ENCODE results near the gene DNM2.
A peak's percentile ranks its signal among the peaks of the same experiment; 100 is the strongest.

Gene DNM2

DNA sequence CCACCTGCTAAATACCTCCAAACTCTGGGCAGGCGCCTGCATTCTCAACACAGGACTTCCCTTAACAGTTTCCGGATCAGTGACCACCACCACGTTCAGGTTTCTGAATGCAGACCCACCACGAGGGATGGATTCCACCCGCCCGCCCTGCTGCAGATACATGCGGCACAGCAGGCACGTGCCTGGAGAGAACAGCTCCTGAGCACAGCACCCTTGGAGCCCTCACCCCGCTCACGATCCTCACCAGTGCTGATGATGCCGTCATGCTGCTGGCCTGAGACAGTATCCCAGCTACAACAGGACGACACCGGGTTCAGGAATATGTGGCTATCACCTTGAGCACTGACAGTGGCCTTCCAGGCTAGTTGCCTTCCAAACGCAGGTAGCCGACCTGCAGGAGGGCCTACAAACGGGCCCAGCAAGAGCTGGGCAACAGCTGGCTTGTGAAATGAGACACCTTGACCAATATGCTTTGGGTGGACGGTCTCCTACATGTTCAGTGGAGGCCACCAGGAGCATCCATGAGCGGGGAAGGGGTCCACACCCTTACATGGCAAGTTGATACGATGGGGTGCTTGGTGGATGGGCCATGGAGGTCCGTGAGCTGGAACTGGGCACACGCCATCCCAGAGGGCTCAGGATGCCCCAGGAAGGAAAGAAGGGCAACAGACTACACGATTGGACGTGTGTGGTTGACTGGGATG, 26.5 kb upstream of the DNM2 start:
- no peak for DNase-seq

DNA sequence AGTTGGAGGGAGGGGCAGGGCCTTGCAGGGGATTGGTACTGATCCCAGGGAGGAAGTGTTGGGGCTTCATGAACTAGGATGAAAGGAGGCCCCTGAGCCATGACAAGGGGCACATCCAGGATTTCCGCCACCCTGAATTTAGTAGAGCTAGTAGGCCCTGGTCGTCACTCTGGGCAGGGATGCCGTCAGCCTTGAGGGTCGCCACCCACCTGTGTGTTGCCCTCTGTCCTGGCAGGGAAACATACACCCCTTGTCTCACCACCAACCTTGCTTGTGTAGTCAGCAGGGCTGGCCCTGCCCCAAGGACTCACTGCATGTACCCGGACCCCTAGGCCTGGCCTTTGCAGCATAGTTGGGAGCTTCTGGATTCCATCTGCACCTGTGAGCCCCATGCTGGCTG, 26.0 kb upstream of the DNM2 start:
- DNase-seq, result no peak

DNA sequence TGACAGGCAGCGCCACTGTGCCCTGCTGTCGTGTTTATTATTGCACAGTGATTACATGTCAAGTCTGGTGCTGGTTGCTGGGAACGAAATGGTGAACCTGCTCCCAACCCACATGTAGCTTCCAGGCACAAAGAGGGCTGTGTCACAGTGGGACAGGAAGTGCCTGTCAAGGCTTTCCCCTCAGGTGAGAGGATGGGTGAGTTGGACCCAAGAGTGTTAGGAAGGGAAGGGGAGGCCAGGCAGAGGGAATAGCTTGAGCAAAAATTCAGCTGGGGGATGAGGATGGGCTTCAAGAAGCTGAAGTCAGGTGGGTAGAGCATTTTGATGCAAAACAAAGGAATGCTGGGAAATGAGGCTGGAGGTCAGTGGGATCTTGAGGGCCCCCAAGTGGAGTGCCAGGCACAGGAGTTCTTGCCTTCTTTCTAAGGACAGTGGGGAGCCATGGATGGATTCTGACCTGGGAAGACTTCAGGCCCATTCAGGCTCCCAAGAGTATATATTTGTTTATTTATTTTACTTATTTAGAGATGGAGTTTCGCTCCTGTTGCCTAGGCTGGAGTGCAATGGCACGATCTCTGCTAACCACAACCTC, 25.1 kb upstream of the DNM2 start:
- no peak for DNase-seq

DNA sequence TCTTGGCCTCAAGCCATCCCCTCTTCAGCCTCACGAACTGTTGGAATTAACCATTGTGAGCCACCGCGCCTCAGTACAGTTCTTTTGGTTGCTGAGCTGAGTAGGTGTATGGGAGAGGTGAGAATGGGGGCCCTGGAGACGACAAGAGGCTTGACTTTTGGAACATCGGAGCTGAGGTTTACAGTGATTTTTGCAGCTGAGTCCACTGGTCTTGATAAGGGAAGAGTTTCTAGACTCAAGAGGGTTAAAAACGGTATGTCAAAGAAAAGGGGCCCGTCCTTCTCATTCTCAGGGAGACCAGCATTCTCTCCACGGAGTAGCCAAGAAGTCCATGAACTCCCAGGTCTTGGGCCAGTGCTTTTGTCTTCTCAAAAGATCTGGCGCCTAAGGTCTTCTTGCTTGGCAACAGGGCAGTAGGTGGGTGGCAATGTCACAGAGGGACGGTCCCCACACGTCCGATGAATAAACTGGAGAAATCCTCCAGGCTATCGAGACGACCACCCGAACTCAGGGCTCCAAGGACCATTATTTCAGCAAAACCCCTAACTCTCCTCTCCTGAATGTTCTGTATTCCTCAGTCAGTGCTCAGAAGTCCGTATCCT, 23.1 kb upstream of the DNM2 start:
- no peak for DNase-seq

DNA sequence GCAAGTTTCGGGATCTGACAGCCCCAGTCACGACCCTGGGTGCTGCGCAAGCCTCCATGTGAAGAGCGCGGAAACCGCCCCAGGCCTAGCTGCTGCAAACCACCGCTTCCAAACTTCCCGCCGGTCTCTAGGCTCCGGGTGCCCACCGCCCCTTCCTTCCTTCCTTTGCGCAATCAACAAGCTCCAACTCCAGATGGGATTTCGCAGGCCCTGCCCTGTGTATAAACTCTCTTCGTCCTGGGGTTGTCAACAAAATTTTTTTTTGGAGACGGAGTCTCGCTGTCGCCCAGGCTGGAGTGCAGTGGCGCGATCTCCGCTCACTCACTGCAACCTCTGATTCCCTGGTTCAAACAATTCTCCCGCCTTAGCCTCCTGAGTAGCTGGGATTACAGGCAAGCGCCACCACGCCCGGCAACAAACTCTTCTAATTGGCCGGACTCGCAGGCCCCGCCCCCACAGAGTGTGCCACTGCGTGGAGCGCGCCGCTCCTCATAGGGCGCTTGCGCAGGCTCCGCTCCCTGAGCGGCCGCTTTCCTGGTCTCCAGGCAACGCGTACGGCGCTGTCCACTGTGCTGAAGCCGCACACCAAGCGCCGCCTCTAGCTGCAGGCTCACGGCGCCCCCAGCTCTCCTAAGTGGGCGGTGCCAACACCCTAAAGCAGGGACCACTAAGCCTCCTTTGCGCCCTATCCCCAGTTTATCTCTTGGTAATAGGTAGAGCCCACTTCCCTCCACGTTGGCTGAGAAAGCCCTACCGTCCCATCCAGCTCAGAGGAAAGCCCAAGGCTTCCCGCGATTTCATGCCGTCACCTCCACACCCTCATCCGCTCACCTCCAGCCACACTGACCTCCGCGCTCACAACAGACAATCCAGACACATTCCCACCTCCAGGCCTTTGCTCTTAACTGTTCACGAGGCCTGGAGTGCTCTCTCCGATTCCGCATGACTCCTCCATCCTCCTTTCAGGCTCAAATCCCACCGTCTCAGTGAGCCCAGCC, 22.2 kb upstream of the DNM2 start:
- peak; percentile 96 for DNase-seq

DNA sequence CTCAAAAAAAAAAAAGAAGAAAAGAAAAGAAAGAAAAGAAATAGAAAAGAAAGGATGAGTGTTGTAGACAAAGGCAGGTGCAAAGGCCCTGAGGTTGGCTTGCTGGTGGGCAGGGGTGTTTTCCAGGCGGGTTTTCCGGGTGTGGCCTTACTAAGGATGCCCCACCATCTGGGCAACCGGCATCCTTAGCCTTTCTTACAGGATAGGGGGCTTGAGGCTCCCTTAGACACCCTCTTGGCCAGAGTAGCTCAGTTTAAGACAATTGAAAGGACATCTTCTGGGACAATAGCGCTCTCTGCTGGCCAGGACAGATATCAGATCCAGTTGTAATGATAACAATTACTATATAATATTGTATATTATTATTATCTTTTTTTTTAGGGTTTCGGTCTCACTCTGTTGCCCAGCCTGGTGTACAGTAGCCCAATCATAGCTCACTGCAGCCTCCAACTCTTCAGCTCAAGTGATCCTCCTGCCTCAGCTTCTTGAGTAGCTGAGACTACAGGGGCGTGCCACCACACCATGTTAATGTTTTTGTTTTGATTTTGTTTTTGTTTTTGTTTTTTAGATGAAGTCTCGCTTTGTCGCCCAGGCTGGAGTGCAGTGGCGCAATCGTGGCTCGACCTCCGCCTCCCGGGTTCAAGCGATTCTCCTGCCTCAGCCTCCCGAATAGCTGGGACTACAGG, 18.1 kb upstream of the DNM2 start:
- peak; percentile 35 for DNase-seq

DNA sequence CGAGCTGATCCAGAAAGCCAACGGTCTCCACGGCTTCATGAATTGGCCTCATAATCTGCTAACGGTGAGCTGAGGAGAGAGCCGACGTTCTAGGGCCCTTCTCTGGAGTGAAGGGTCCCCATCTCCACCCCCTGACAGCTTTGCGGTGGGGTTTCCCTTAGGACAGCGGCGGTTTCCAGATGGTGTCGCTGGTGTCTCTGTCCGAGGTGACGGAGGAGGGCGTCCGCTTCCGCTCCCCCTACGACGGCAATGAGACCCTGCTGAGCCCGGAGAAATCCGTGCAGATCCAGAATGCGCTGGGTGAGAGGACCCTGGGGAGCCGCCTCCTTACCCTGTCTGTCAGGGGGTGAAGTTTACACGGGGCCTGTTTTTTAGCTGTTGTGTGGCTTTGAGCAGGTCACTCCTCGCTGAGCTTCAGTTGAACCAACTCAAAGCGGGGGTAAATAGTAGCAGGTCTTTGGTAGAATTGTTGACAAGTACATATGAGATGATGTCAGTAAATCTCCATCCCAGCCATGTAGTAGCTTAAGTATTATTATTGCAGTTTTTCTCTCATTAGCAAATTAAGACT, 15.8 kb upstream of the DNM2 start:
- peak; percentile 65 for DNase-seq

DNA sequence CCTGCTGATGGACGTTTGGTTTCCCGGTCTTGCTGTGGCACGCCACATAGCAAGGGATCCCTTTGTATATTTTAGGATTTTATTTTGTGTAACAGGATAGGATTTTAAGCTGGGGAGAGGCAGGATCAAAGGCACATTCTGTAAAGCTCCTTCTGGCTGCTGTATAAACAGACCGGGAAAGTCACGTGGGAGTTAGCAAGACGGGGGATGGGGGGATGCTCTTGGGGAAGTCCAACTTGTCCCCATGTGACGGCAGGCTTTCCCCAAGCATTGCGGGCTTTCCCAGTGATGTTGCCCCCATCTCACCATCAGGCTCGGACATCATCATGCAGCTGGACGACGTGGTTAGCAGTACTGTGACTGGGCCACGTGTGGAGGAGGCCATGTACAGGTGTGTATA, 10.9 kb upstream of the DNM2 start:
- no peak for DNase-seq

DNA sequence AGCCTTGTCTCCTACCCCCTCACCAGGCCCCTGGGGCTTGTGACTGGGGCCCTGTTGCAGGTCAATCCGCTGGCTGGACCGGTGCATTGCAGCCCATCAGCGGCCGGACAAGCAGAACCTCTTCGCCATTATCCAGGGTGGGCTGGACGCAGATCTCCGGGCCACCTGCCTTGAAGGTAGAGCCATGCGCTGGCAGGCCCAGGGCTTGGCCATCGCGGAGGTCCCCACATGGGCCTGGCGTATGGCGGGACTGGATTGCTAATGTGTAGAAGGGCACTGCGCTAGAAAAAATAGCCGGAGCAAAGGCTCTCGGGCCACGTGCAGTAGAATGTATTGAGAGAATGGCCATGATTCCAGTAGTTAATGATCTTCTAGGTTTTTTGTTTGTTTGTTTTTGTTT, 10.4 kb upstream of the DNM2 start:
- no peak for DNase-seq

DNA sequence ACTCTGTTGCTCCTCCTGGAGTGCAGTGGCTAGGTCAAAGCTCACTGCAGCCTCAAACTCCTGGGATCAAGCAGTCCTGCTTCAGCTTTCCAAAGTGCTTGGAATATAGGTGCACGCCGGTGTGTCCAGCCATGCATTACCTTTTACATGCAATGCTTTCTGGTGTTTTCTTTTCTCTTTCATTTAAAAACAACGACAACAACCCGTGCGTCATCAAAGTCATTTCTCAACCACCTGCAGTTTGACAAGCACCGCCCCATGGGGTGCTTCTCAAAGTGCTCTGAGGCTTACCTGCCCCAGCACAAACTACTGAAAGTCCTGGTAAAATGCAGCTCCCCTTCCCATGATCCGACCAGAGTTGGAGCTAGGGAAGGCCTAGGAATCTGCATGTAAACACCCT, 9.6 kb upstream of the DNM2 start:
- no peak for DNase-seq

DNA sequence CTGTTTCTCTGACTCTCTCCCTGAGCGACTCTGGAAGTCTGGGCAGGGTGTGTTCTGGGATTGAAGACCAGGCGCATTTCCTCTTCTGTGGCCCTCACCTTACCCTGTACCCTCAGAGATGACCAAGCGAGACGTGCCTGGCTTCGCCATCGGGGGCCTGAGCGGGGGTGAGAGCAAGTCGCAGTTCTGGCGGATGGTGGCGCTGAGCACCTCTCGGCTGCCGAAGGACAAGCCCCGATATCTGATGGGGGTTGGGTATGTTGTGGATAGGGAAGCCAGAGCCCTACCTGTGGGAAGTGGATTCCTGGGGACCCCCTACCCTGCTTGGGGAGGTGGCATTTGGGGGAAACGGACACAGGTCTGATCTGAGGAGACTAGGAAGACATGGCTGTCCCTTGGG, 5.8 kb upstream of the DNM2 start:
- DNase-seq, result no peak

DNA sequence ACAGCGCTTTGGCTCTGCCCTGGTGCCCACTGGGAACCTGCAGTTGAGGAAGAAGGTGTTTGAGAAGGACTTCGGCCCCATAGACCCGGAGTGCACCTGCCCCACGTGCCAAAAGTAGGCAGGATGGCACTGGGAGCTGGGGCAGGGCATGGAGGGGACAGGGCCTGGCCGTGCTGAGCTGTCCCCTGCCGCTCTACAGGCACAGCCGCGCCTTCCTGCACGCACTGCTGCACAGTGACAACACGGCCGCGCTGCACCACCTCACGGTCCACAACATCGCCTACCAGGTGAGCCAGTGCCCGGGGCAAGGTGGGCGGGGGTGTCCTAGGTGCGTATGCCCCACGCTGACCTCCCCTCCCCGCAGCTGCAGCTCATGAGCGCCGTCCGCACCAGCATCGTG, 5.1 kb upstream of the DNM2 start:
- DNase-seq, result no peak

DNA sequence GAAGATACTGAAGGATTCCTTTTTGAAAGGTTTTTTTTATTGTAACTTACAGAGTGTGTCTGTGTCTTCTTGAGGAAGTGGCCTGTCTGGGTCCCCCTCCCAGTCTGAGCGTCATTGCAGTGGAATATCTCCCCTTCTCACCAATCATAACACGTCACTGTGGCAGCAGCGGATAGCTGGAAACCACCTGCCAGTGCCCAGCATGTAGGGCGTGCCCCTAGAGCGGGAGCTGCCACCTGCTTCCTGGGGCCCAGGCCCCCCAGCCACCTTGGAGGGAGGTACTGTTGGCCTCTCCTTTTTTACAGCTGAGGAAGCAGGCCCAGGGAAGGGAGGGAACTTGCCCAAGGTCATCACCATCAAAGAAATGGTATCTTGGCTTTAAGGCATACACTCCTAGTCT, 4.6 kb upstream of the DNM2 start:
- no peak for DNase-seq

DNA sequence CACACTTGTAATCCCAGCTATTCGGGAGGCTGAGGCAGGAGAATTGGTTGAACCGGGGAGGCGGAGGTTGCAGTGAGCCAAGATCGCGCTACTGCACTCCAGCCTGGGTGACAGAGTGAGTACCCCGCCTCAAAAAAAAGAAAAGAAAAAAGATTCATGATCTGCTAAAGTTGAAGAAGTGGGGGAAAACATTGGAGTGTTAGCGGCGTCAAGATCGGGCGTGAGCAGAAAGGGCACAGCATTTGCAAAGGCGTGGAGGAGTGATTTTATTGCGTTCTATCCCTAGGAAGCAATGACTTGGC, 874 bp upstream of the DNM2 start:
- no peak for DNase-seq

DNA sequence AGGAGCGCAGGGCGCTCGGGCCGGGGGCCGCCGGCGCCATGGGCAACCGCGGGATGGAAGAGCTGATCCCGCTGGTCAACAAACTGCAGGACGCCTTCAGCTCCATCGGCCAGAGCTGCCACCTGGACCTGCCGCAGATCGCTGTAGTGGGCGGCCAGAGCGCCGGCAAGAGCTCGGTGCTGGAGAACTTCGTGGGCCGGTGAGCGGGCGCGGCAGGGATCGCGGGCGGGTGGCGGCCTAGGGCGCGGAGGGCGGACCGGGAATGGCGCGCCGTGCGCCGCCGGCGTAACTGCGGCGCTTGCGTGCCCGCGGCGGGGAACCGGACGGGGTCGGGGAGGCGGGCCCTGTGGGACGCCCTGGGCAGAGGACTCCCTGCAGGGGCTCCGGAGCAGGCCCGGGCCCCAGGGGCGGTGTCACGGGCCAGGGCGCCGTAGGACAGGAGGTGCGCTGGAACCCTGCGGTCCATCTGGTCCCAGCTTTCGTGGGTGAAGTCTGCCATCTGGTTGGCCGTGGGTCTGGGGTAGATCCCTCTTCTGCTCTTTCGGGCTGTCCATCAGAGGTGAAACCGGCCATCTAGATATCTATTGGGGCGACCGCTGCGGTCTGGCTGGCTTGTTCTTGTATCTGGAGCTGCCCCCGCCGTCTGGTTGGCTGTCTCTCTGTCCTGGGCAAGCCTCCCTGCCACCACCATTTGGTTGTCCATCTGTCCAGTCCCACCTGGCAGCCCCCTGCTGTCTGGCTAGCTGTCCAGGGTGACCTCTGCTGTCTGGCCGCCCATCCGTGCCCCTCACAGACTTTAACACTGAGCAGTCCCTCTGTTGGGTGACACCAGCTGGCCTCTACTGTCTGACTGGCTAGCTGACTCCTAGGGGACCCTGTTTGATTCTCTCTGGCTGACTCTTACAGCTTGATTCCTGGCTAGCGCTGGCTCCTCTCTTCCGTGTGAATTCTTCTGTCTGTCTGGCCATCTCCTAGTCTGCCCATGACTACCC, 622 bp downstream of the DNM2 start:
- peak; percentile 15 for DNase-seq

DNA sequence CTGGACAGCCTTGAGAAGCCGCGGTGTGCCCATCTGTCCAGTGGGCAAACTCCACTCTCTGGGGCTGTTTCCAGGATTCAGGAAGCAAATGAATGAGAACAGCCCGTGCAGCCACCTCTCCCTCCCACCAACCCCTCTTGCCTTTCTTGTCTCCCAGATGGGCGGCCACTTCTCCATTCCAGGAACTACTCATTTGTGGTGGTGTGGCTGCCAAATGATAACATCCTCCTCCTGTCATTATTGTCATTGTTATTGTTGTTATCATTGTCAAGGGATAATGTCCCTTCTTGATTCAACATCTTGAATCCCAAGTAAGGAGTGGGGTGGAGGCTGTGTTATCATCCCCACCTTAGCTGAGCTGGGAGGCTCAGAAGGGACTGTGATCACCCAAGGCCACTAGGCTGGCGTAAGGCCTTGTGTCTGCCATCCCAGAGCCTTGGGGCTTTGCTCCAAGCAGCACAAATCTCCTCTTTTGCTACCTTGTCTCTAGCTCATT, 1.6 kb downstream of the DNM2 start:
- no peak for DNase-seq

DNA sequence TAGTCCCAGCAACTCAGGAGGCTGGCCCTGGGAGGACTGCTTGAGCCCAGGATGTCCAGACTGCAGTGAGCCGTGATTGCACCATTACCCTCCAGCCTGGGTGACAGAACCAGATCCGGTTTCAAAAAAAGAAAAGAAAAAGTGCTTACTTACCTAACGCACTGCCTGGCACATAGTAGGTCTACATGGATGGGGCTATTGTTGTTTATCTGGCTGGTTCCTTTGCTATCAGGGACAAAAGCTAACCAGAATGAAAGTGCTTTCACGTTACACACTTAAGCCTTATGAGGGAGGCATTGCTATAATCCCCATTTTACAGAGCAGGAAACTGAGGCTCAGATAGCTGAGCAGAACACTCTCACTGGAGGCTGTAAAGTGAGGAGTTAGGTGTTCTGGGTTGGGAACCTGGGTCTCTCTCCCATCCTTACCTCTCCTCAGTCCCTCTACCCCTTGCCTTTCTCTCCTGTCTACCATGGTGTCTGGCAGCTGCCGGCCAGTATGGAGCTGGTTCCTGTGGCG, 2.8 kb downstream of the DNM2 start:
- DNase-seq, result no peak

DNA sequence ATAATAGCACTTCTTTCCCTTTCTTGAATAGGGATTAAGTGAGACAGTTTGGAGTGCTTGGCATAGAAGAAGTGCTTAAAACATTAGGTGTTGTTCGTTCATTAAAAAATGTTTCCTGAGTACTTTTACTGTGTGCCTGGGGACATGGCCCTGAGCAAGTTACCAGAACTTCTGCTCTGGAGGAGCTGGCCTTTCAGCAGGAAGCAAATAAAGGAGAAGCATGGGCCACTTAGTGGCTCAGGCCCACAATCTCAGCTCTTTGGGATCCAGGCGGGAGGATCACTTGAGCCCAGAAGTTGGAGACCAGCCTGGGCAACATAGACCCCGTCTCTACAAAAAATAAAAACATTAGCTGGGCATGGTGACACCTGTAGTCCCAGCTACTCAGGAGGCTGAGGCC, 5.7 kb downstream of the DNM2 start:
- DNase-seq, result no peak

DNA sequence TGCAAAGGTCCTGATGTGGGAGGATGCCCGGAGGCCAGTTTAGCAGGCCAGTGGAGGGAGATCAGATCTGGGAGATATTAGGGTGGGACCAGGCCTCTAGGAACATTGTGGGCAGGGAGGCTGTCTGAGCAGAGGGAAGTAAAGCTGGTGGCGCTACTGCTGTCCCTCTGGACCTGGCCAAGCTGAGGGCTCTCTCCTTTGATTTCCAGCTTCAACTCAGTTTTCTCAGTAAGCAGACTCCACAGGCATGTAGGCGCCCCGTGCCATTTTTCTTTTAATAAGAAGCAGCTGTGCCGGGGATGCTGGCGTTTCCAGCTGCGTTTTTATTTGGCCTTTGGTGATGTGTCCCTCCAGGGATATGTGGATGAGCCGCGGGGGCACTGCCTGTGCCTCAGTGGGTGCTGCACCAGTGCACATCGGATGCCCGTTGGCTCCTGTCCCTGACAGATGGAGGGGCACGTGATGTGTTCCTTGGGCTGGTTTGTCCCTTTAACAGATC, 6.7 kb downstream of the DNM2 start:
- DNase-seq, result no peak

DNA sequence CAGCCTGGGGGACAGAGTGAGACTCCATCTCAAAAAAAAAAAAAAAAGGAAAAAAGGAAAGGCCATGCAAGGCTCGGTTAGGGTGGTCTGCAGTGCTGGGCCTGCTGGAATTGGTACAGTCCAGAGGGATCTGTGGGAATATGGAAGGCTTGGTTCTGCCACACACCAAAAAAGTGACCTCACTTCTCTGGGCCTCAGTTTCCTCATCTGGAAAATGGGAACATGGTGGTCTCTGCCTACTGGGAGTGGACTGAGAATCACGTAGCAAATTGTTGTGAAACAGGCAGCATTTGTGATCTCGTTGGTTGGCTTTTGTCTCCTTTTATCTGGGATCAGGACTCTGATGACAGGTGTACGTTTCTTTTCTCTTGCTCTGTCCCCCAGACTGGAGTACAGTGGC, 7.5 kb downstream of the DNM2 start:
- no peak for DNase-seq

DNA sequence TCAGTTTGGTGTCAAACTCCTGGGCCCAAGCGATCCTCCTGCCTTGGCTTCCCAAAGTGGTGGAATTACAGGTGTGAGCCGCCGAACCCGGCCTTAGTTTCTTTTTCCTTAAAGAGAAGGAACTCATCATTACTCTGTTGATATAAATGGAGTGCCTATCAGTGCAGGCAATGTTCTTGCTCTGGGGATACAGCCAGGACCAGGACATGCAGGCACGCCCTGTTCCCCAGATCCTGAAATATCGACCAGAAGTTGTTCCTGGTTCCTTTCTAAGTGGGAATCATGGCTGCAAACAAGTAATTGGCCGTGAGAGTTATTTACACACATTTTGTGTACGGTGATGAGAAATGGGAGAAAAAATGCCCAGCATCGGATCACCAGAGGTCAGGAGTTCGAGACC, 8.4 kb downstream of the DNM2 start:
- no peak for DNase-seq

Data from COR-L47 (cell line).